Prostate gland (tissue), 2 donors: ENCODE measurements around the gene CHDH.

ENCODE experiments used
- POLR2AphosphoS5 ChIP-seq: sonication (generic); formaldehyde crosslinking; IDR thresholded peaks from one replicate; pipeline ENCODE4 v1.6.1; 2017; ENCODE audit warnings: antibody characterized with exemption
- TF ChIP-seq, protein P1 (sequence below), 4 experiments: fragments of 200-600 bp in 2 of 4; fragments of 450-650 bp in 2 of 4; sonication (generic) in 2 of 4; IDR thresholded peaks; 1 replicate in 3 of 4; 2 replicates in 1 of 4; pipeline ENCODE4 v1.5.1; 2016 to 2019; ENCODE audit warnings: antibody characterized with exemption in 4 of 4, mild to moderate bottlenecking in 2 of 4, moderate library complexity in 2 of 4

DNA sequence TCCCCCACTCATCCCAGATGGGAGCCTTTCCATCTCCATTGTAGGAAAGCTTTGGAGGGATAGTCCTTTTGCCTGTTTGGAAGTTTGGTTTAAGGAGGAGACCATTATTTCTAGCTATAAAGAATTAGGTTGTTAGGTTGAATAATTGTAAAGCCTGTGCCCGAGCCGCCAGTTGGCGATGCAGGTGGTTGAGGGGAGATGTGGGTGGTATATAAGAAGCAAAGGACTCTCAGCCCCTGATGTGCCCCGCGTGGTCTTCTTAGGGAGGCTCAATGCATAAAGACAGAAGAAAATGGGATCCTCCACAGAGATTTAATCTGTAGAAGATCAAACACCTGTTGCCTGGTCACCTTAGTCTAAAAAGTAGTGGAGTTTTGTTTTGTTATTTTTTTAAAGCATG, 55.7 kb downstream of the CHDH start:
- TF ChIP-seq, protein P1, sequence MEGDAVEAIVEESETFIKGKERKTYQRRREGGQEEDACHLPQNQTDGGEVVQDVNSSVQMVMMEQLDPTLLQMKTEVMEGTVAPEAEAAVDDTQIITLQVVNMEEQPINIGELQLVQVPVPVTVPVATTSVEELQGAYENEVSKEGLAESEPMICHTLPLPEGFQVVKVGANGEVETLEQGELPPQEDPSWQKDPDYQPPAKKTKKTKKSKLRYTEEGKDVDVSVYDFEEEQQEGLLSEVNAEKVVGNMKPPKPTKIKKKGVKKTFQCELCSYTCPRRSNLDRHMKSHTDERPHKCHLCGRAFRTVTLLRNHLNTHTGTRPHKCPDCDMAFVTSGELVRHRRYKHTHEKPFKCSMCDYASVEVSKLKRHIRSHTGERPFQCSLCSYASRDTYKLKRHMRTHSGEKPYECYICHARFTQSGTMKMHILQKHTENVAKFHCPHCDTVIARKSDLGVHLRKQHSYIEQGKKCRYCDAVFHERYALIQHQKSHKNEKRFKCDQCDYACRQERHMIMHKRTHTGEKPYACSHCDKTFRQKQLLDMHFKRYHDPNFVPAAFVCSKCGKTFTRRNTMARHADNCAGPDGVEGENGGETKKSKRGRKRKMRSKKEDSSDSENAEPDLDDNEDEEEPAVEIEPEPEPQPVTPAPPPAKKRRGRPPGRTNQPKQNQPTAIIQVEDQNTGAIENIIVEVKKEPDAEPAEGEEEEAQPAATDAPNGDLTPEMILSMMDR (IDR thresholded peaks at IDR 0.05): no peak
- TF ChIP-seq POLR2AphosphoS5: no peak
